ENCODE results near the gene FTH1. TPM values are rescaled to one million over a fixed set of nuclear protein-coding genes. Genes with fewer than 3 reads are reported as not detected.
A peak's percentile ranks its signal among the peaks of the same experiment; 100 is the strongest.

The FTH1 gene
- total RNA-seq, 1 donor = 1,813 TPM

DNA sequence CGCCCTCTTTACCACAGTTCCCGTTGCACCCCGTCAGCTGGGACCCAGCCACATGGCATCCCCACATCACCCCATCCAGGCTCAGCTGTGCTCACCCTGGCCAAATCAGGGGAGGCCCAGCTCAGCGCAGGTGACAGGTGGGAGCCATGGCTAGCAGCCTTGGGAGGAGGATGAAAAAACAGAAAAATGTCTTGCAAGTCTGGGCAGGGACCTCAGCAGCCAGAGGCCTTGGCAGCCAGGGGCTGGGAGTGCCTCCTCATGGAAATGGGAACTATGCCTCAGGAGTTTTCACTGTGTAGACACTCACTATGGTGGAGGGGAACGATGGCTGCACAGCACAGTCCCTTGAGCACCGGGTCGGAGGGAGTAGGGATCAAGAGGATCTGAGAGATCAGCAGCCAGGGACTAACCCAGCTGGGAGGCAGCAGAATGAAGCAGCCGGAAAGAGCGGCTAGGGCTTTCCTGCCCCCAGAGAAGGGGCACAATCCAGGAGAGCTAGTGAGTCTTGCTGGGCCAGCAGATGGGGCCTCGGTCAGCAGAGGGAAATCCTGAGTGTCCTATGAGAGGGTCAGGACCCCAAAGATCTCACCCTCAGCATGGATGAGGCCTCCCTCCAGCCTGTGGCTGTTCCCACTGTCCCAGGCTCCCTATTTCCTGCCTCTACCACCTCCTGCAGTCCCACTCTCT, 6.2 kb upstream of the FTH1 start:
- no peak overlapping the region for H3K4me3 ChIP-seq (ENCODE audit: low read depth, low read length)
- TF ChIP-seq, protein P1, sequence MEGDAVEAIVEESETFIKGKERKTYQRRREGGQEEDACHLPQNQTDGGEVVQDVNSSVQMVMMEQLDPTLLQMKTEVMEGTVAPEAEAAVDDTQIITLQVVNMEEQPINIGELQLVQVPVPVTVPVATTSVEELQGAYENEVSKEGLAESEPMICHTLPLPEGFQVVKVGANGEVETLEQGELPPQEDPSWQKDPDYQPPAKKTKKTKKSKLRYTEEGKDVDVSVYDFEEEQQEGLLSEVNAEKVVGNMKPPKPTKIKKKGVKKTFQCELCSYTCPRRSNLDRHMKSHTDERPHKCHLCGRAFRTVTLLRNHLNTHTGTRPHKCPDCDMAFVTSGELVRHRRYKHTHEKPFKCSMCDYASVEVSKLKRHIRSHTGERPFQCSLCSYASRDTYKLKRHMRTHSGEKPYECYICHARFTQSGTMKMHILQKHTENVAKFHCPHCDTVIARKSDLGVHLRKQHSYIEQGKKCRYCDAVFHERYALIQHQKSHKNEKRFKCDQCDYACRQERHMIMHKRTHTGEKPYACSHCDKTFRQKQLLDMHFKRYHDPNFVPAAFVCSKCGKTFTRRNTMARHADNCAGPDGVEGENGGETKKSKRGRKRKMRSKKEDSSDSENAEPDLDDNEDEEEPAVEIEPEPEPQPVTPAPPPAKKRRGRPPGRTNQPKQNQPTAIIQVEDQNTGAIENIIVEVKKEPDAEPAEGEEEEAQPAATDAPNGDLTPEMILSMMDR (IDR thresholded peaks at IDR 0.05; ENCODE audit: insufficient read depth, low read length) = peak; percentile 10
- peak; percentile 65 for DNase-seq (ENCODE audit: low read depth)

DNA sequence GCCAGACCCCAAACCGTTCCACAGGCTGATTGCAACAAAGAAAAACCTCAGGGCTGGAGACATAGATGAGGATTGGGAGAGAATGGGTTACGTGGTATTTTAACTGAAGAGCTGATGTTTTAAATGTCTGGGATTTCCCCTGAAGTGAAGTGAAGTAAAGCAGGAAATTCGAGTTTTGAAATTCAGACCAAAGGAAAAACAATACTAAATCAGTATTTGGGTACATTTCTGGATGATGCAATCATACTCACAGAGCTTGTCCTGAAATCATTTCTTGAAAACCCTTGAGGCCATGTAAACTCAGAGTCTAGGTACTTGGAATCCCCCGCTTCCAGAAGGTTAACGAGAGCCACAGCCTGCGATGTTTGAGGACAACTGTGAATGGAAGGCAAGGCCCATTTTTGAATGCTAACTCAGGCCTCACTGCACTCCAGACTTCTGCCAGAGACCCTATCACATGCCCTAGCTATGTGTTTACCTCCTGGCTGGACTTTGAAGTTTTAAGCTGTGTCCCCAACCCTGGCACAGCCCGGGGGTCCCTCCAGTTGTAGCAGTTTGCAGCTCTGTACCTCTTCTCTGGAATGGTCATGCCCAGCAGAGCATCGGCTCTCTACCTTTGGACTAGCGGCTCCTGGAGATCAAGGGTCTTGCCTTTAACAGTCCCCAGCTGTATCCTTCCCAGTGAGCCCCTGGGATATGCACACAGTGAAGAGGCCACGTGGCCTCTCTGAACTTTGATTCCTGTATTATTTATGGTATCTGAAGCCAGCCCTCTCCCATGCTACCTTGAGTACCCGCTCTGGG, 5.4 kb upstream of the FTH1 start:
- TF ChIP-seq, protein P1 (IDR thresholded peaks at IDR 0.05; ENCODE audit: insufficient read depth, low read length) = no peak
- DNase-seq (ENCODE audit: low read depth) = peak; percentile 97
- H3K4me3 ChIP-seq (ENCODE audit: low read depth, low read length) = peak overlapping the region; percentile 26

DNA sequence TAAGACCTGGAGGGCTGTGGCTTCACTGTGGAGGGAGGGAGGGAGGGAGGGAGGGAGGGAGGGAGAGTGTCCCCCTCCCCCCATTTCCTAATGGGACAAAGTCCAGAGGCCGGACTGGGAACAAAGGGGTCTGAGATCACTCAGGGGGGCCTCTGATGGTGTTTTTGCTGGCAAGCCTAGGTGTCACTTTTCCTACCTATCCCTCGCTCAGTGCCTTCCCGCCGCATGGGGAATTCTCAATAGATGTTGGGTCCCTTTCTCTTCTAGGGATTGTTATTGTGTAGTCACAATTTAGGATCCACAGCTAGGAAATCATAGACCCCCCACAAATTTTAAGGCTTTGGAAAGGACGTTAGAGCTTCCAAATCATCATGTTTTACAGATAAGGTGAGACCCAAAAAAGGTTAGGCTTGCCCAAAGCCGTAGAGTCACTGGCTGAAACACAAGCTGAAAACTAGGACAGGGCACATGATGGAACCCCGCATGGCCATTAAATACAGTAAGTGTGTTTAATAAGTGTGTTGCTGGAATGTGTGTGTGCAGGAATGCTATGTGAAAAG, 4.8 kb upstream of the FTH1 start:
- peak overlapping the region; percentile 23 for H3K4me3 ChIP-seq (ENCODE audit: low read depth, low read length)
- TF ChIP-seq, protein P1 (IDR thresholded peaks at IDR 0.05; ENCODE audit: insufficient read depth, low read length) = no peak
- no peak for DNase-seq (ENCODE audit: low read depth)

DNA sequence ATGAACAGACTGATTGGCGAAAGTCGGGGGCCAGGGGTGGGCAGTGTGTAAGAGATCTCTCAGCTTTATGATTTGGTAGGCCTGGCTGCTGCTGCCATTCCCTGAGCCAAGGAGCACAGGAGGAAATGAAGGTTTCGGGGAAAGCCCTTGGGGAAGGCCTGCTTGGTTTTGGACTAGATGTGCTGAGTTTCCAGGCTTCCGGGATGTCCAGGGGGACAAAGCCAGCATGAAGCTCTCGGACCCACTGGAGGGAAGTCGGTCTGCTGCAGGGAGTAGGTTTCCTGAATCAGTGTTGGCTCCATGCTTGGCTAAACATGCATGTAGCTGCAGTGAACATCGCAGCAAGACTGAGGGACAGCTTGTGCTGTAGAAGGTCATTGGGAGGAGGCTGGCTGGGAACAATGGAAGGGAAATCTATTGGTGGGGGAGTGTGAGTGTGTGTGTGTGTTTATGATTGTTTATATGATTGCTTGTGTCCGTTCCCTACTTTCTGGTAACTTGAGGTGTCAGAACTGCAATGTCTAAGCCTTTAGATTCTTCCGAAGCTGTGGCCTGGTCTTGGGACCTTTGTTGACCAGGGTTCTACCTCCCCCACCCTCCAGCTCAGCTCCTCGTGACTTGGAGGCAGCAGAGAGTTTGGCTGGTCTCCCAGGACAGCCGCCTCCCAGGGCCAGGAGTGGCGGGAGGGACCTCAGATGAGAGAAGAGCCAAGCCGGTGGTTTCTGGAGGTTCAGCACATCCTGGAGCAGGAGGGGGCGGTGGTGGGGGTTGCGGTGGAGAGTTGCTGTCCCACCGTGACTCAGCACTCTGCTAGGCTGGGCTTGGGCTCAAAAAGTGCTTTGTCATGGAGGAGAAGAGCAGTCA, 4.0 kb upstream of the FTH1 start:
- peak; percentile 100 for DNase-seq (ENCODE audit: low read depth)
- TF ChIP-seq, protein P1 (IDR thresholded peaks at IDR 0.05; ENCODE audit: insufficient read depth, low read length) = no peak
- peak overlapping the region; percentile 31 for H3K4me3 ChIP-seq (ENCODE audit: low read depth, low read length)

DNA sequence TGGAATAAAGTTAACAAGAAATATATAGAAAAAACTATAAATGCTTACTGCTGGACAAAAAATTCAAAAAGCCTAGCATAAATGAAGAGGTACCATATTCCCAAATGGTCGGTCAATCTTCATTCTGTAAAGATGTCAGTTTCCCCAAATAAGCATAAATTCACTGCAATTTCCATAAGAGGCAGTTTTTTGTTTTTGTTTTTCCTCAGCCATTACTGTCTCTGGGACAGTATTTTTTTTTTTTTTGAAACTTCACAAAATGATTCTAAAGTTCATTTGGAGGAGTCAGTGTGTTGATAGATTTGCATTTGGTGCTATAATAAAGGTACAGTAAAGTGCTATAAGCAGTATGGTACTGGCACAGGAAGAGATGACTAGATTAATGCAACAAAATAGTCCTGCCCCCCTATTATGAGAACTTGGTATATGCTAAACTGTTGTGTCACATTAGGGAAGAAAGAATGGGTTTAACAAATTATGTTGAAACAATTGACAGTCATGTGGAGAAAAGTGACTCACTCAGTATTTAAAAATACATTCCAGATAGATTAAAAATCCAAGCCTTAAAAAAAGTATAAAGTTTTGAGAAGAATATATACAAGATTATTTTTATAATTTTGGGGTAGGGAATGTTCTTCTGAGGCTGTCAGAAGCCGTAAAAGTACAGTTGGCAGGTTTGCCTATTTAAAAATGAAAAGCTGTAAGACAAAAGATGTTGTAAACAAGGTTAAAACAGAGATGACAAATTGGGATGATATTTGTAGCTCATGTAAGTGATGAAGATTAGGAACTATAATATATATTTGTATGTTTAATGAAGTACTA, 2.6 kb upstream of the FTH1 start:
- H3K4me3 ChIP-seq (ENCODE audit: low read depth, low read length) = no peak overlapping the region
- TF ChIP-seq, protein P1 (IDR thresholded peaks at IDR 0.05; ENCODE audit: insufficient read depth, low read length) = no peak
- peak; percentile 93 for DNase-seq (ENCODE audit: low read depth)

Data from fibroblast of the aortic adventitia (primary cell).